ENCODE data around the gene ZNF771. TPM values are rescaled to one million over a fixed set of nuclear protein-coding genes. Genes with fewer than 3 reads are reported as not detected.
A peak's percentile ranks its signal among the peaks of the same experiment; 100 is the strongest.

Gene ZNF771
- total and polyA plus RNA-seq, 4 experiments from 2014 or later = 1.4 to 6.5 (median 5.5) TPM

- POLR2A ChIA-PET (ENCODE audit: partially characterized antibody) = interaction anchor here (1.1 to 11.2 kb wide), 8 partner anchors 11 to 314 kb away, joined by 3 to 540 read pairs (median 24); partner anchors contain the start of genes ALDOA, CD2BP2, FBRS and MYL11
- H3K27me3 ChIP-seq (ENCODE audit: insufficient read depth, low read length) = no peaks in the 10 kb centered on the region
- peak in 1 of 5 donors; percentile 46 for DNase-seq
- H3K4me1 Mint-ChIP-seq = peaks cover 35 to 78% (median 52%) of the 10 kb centered on the region in 4 donors
- peaks cover 6% of the 10 kb centered on the region for H3K36me3 ChIP-seq (ENCODE audit: insufficient read depth, low read length)
- H3K27me3 Mint-ChIP-seq = no peaks in the 10 kb centered on the region
- H3K27ac Mint-ChIP-seq = peak overlapping the region; percentile 97 to 100 (median 100)
- intact Hi-C loops (cut with micrococcal nuclease) = loop anchor here (2.0 to 5.0 kb wide), 5 partner anchors 16 to 572 kb away; partner anchors contain the start of genes ALDOA, CD2BP2, MAZ and ZNF48
- CTCF ChIA-PET (ENCODE audit: partially characterized antibody) = interaction anchor here (0.7 to 1.3 kb wide), 3 partner anchors 9 to 30 kb away, joined by 3 read pairs; no protein-coding TSS in a partner anchor
- peak overlapping the region; percentile 96 for H3K27ac ChIP-seq (ENCODE audit: low read depth, low read length)
- no peaks in the 10 kb centered on the region for H3K9me3 ChIP-seq (ENCODE audit: control insufficient read depth in 1 of 2, low read length in 2 of 2)
- H3K4me3 ChIP-seq (ENCODE audit: low read length in 2 of 2) = peak overlapping the region; percentile 61 to 84
- peak overlapping the region; percentile 91 to 100 (median 96) for H3K4me3 Mint-ChIP-seq
- peaks cover 0 to 5% (median 0%) of the 10 kb centered on the region in 8 donors for H3K9me3 Mint-ChIP-seq
- H3K36me3 Mint-ChIP-seq = peaks cover 12 to 29% of the 10 kb centered on the region in 2 donors
- peaks cover 77% of the 10 kb centered on the region for H3K4me1 ChIP-seq (ENCODE audit: insufficient read depth, low read length)
These were observed 28.1 kb upstream of the ZNF771 start for GRCh38 chr16:30379158-30379783.

GRCh38 chr16:30380072-30380802 is 27.2 kb upstream of the ZNF771 start:
- CTCF ChIA-PET (ENCODE audit: partially characterized antibody) = interaction anchor here (0.7 to 1.3 kb wide), 3 partner anchors 10 to 29 kb away, joined by 3 read pairs; no protein-coding TSS in a partner anchor
- H3K36me3 Mint-ChIP-seq = peaks cover 12 to 29% of the 10 kb centered on the region in 2 donors
- peaks cover 35 to 82% (median 52%) of the 10 kb centered on the region in 4 donors for H3K4me1 Mint-ChIP-seq
- no peaks in the 10 kb centered on the region for H3K9me3 ChIP-seq (ENCODE audit: control insufficient read depth in 1 of 2, low read length in 2 of 2)
- intact Hi-C loops (cut with micrococcal nuclease) = no loop called here
- no peak overlapping the region for H3K4me3 ChIP-seq (ENCODE audit: low read length in 2 of 2)
- no peaks in the 10 kb centered on the region for H3K27me3 Mint-ChIP-seq
- peaks cover 6% of the 10 kb centered on the region for H3K36me3 ChIP-seq (ENCODE audit: insufficient read depth, low read length)
- H3K27ac Mint-ChIP-seq = peak overlapping the region; percentile 97 to 100 (median 100)
- H3K27ac ChIP-seq (ENCODE audit: low read depth, low read length) = peak overlapping the region; percentile 96
- peaks cover 81% of the 10 kb centered on the region for H3K4me1 ChIP-seq (ENCODE audit: insufficient read depth, low read length)
- POLR2A ChIA-PET (ENCODE audit: partially characterized antibody) = interaction anchor here (1.9 to 11.2 kb wide), 5 partner anchors 12 to 315 kb away, joined by 7 to 540 read pairs (median 52); partner anchors contain the start of genes ALDOA, CD2BP2, MYL11 and TBC1D10B
- DNase-seq = no peak
- H3K27me3 ChIP-seq (ENCODE audit: insufficient read depth, low read length) = no peaks in the 10 kb centered on the region
- H3K4me3 Mint-ChIP-seq = peak overlapping the region; percentile 83 to 97 (median 91)
- H3K9me3 Mint-ChIP-seq = peaks cover 0 to 5% (median 0%) of the 10 kb centered on the region in 8 donors

- CTCF ChIA-PET (ENCODE audit: partially characterized antibody) = no interaction called here
- Histone ChIP-seq H3K27me3 (ENCODE audit: insufficient read depth, low read length) (no peaks in the 10 kb centered on the region), H3K36me3 (ENCODE audit: insufficient read depth, low read length) (peaks cover 6% of the 10 kb centered on the region), H3K4me1 (ENCODE audit: insufficient read depth, low read length) (peaks cover 76% of the 10 kb centered on the region), H3K4me3 (ENCODE audit: low read length in 2 of 2) (peak overlapping the region; percentile 86 to 88), H3K27ac (ENCODE audit: low read depth, low read length) (peak overlapping the region; percentile 86), H3K9me3 (ENCODE audit: control insufficient read depth in 1 of 2, low read length in 2 of 2) (no peaks in the 10 kb centered on the region)
- H3K27ac Mint-ChIP-seq = peak overlapping the region; percentile 97 to 100 (median 100)
- H3K36me3 Mint-ChIP-seq = peaks cover 12 to 29% of the 10 kb centered on the region in 2 donors
- POLR2A ChIA-PET (ENCODE audit: partially characterized antibody) = interaction anchor here (4.0 to 11.2 kb wide), 4 partner anchors 12 to 37 kb away, joined by 47 to 540 read pairs (median 138); partner anchors contain the start of genes CD2BP2, MYL11, TBC1D10B and ZNF48
- intact Hi-C loops (cut with micrococcal nuclease) = no loop called here
- no peak for DNase-seq
- peaks cover 35 to 81% (median 53%) of the 10 kb centered on the region in 4 donors for H3K4me1 Mint-ChIP-seq
- peaks cover 0 to 5% (median 0%) of the 10 kb centered on the region in 8 donors for H3K9me3 Mint-ChIP-seq
- no peaks in the 10 kb centered on the region for H3K27me3 Mint-ChIP-seq
- peak overlapping the region; percentile 82 to 97 (median 91) for H3K4me3 Mint-ChIP-seq
These were observed 26.6 kb upstream of the ZNF771 start for GRCh38 chr16:30380803-30381208.

GRCh38 chr16:30381291-30382041 is 25.9 kb upstream of the ZNF771 start:
- POLR2A ChIA-PET (ENCODE audit: partially characterized antibody) = interaction anchor here (1.3 to 11.2 kb wide), 10 partner anchors 13 to 277 kb away, joined by 4 to 540 read pairs (median 18); partner anchors contain the start of genes CD2BP2, CORO1A, DCTPP1 and FBRS
- Histone ChIP-seq H3K4me1 (ENCODE audit: insufficient read depth, low read length) (peaks cover 70% of the 10 kb centered on the region), H3K27me3 (ENCODE audit: insufficient read depth, low read length) (no peaks in the 10 kb centered on the region), H3K36me3 (ENCODE audit: insufficient read depth, low read length) (peaks cover 6% of the 10 kb centered on the region), H3K27ac (ENCODE audit: low read depth, low read length) (peak overlapping the region; percentile 86), H3K9me3 (ENCODE audit: control insufficient read depth in 1 of 2, low read length in 2 of 2) (no peaks in the 10 kb centered on the region), H3K4me3 (ENCODE audit: low read length in 2 of 2) (peak overlapping the region; percentile 86 to 88)
- intact Hi-C loops (cut with micrococcal nuclease) = loop anchor here (1.0 kb wide), 2 partner anchors 14 to 28 kb away; partner anchors contain the start of gene ZNF48
- peaks cover 12 to 29% of the 10 kb centered on the region in 2 donors for H3K36me3 Mint-ChIP-seq
- peak in 1 of 5 donors; percentile 70 for DNase-seq
- H3K4me1 Mint-ChIP-seq = peaks cover 35 to 79% (median 53%) of the 10 kb centered on the region in 4 donors
- no peaks in the 10 kb centered on the region for H3K27me3 Mint-ChIP-seq
- H3K27ac Mint-ChIP-seq = peak overlapping the region; percentile 97 to 100 (median 100)
- H3K9me3 Mint-ChIP-seq = peaks cover 0 to 5% (median 0%) of the 10 kb centered on the region in 8 donors
- H3K4me3 Mint-ChIP-seq = peak overlapping the region; percentile 82 to 97 (median 91)
- CTCF ChIA-PET (ENCODE audit: partially characterized antibody) = interaction anchor here (2.3 to 3.6 kb wide), 3 partner anchors 10 to 30 kb away, joined by 5 to 33 read pairs (median 24); partner anchors contain the start of genes TBC1D10B and ZNF48

- POLR2A ChIA-PET (ENCODE audit: partially characterized antibody) = interaction anchor here (0.7 to 11.2 kb wide), 23 partner anchors 14 to 566 kb away, joined by 3 to 540 read pairs (median 5); partner anchors contain the start of genes ALDOA, CD2BP2, CORO1A and DCTPP1
- no peaks in the 10 kb centered on the region for H3K27me3 Mint-ChIP-seq
These were observed 25.1 kb upstream of the ZNF771 start, which contains the start of gene SEPTIN1 for GRCh38 chr16:30382111-30382881. Gene SEPTIN1 (minus strand): TSS chr16:30382561. CDS start chr16:30382542, 19 bp downstream.

More at GRCh38 chr16:30382111-30382881, 25.1 kb upstream of the ZNF771 start, which contains the start of gene SEPTIN1:
- intact Hi-C loops (cut with micrococcal nuclease) = loop anchor here (1.0 kb wide), 2 partner anchors 13 to 27 kb away; partner anchors contain the start of gene ZNF48
- H3K9me3 Mint-ChIP-seq = peaks cover 0 to 5% (median 0%) of the 10 kb centered on the region in 8 donors
- Histone ChIP-seq H3K27me3 (ENCODE audit: insufficient read depth, low read length) (no peaks in the 10 kb centered on the region), H3K36me3 (ENCODE audit: insufficient read depth, low read length) (peaks cover 6% of the 10 kb centered on the region), H3K27ac (ENCODE audit: low read depth, low read length) (peak within 1 kb of the TSS; percentile 86), H3K4me3 (ENCODE audit: low read length in 2 of 2) (peak within 1 kb of the TSS; percentile 86 to 88), H3K9me3 (ENCODE audit: control insufficient read depth in 1 of 2, low read length in 2 of 2) (no peaks in the 10 kb centered on the region), H3K4me1 (ENCODE audit: insufficient read depth, low read length) (peaks cover 61% of the 10 kb centered on the region)
- H3K4me3 Mint-ChIP-seq = peak within 1 kb of the TSS; percentile 82 to 97 (median 91)
- peak within 1 kb of the TSS; percentile 97 to 100 (median 100) for H3K27ac Mint-ChIP-seq
- peak; percentile 78 to 89 (median 82) for DNase-seq
- peaks cover 12 to 29% of the 10 kb centered on the region in 2 donors for H3K36me3 Mint-ChIP-seq
- CTCF ChIA-PET (ENCODE audit: partially characterized antibody) = interaction anchor here (0.7 to 3.6 kb wide), 12 partner anchors 9 to 290 kb away, joined by 3 to 33 read pairs (median 4); partner anchors contain the start of genes TBC1D10B, TBX6 and ZNF48
- peaks cover 33 to 71% (median 50%) of the 10 kb centered on the region in 4 donors for H3K4me1 Mint-ChIP-seq

Measured in CD4-positive, alpha-beta memory T cell (primary cell).